Measurements from ENCODE around the gene MITF. TPM values are rescaled to one million over a fixed set of nuclear protein-coding genes. Genes with fewer than 3 reads are reported as not detected.
"Not testable (repeated sequence)": the region's sequence is repeated elsewhere in the genome, so short reads cannot be mapped to it uniquely, and the experiment has no call there.

Gene MITF
- total RNA-seq, 1 donor from 2014 or later = 6.0 TPM

DNA sequence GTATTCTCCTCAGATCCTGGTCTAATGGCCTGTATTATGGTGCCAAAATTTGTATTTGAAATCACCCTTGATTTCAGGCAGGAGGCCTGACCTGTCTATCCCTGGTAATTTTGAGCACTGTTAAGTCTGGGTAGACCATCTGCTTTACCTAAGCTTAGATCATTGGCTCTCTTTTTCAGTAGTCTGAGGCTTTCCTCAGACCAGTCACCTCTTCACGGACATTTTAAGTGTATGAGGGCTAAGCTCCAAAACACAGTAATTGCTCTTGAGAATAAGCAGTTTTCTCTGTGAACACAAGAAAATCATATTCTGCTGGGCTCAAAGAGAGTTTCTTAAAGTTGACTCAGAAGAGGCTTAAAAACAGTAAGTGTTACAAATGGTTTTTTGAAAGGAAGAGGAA is 168.3 kb downstream of the MITF start:
- no peak for FAIRE-seq
- H3K9me3 Mint-ChIP-seq (ENCODE audit: unreplicated experiment) = peaks cover 6% of the 10 kb centered on the region

DNA sequence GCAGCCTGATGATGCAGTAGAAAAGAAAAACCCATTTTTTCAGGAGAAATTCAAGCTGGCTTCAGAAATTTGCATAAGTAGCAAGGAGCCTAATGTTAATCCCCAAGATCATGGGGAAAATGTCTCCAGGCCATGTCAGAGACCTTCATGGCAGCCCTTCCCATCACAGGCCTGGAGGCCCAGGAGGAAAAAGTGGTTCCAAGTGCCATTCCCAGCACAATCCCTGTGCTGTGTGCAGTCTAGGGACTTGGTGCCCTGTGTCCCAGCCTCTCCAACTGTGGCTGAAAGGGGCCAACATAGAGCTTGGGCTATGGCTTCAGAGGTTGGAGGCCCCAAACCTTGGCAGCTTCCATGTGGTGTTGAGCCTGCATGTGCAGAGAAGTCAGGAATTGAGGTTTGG is 170.6 kb downstream of the MITF start:
- not testable (repeated sequence) for H3K4me3 ChIP-seq (ENCODE audit: insufficient read depth, low read depth, low read length); H3K36me3 ChIP-seq (ENCODE audit: insufficient read depth, low read length); H3K9me3 Mint-ChIP-seq (ENCODE audit: unreplicated experiment); H3K4me1 ChIP-seq (ENCODE audit: insufficient read depth, low read length); H3K9me3 ChIP-seq (ENCODE audit: insufficient read depth, low read depth, low read length); H3K27ac Mint-ChIP-seq (ENCODE audit: unreplicated experiment); DNase-seq (ENCODE audit: low read depth); H2AFZ ChIP-seq (ENCODE audit: low read depth, low read length); H3K4me2 ChIP-seq (ENCODE audit: low read length); H3K36me3 Mint-ChIP-seq (ENCODE audit: low read depth, unreplicated experiment); H4K20me1 ChIP-seq (ENCODE audit: insufficient read depth, low read length); H3K27me3 Mint-ChIP-seq (ENCODE audit: low read depth, unreplicated experiment); H3K27ac ChIP-seq (ENCODE audit: low read depth, low read length); FAIRE-seq; H3K79me2 ChIP-seq (ENCODE audit: insufficient read depth, low read length); H3K9ac ChIP-seq (ENCODE audit: low read length); H3K27me3 ChIP-seq (ENCODE audit: insufficient read depth, low read length); H3K4me1 Mint-ChIP-seq (ENCODE audit: low read depth, unreplicated experiment); H3K4me3 Mint-ChIP-seq (ENCODE audit: unreplicated experiment)

More for the DNA sequence above, 168.3 kb downstream of the MITF start:
- Mint-ChIP-seq H3K36me3 (ENCODE audit: low read depth, unreplicated experiment) (peaks cover 2% of the 10 kb centered on the region), H3K27me3 (ENCODE audit: low read depth, unreplicated experiment) (no peaks in the 10 kb centered on the region), H3K4me1 (ENCODE audit: low read depth, unreplicated experiment) (peaks cover 2% of the 10 kb centered on the region), H3K4me3 (ENCODE audit: unreplicated experiment) (no peak overlapping the region), H3K27ac (ENCODE audit: unreplicated experiment) (no peak overlapping the region)
- H3K4me2 ChIP-seq (ENCODE audit: low read length) = no peak overlapping the region
- no peak overlapping the region for H3K27ac ChIP-seq (ENCODE audit: low read depth, low read length)
- no peaks in the 10 kb centered on the region for H3K79me2 ChIP-seq (ENCODE audit: insufficient read depth, low read length)
- H4K20me1 ChIP-seq (ENCODE audit: insufficient read depth, low read length) = no peaks in the 10 kb centered on the region
- TF ChIP-seq, protein P1, sequence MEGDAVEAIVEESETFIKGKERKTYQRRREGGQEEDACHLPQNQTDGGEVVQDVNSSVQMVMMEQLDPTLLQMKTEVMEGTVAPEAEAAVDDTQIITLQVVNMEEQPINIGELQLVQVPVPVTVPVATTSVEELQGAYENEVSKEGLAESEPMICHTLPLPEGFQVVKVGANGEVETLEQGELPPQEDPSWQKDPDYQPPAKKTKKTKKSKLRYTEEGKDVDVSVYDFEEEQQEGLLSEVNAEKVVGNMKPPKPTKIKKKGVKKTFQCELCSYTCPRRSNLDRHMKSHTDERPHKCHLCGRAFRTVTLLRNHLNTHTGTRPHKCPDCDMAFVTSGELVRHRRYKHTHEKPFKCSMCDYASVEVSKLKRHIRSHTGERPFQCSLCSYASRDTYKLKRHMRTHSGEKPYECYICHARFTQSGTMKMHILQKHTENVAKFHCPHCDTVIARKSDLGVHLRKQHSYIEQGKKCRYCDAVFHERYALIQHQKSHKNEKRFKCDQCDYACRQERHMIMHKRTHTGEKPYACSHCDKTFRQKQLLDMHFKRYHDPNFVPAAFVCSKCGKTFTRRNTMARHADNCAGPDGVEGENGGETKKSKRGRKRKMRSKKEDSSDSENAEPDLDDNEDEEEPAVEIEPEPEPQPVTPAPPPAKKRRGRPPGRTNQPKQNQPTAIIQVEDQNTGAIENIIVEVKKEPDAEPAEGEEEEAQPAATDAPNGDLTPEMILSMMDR (IDR thresholded peaks at IDR 0.05; ENCODE audit: insufficient read depth, low read depth, low read length) = no peak
- no peak for TF ChIP-seq EZH2 (IDR thresholded peaks at IDR 0.05; ENCODE audit: insufficient read depth, low read length)
- no peaks in the 10 kb centered on the region for H3K27me3 ChIP-seq (ENCODE audit: insufficient read depth, low read length)
- H3K9ac ChIP-seq (ENCODE audit: low read length) = no peak overlapping the region
- no peak for DNase-seq (ENCODE audit: low read depth)
- no peaks in the 10 kb centered on the region for H3K36me3 ChIP-seq (ENCODE audit: insufficient read depth, low read length)
- H2AFZ ChIP-seq (ENCODE audit: low read depth, low read length) = no peak overlapping the region
- no peak overlapping the region for H3K4me3 ChIP-seq (ENCODE audit: insufficient read depth, low read depth, low read length)
- no peaks in the 10 kb centered on the region for H3K4me1 ChIP-seq (ENCODE audit: insufficient read depth, low read length)
- no peaks in the 10 kb centered on the region for H3K9me3 ChIP-seq (ENCODE audit: insufficient read depth, low read depth, low read length)

DNA sequence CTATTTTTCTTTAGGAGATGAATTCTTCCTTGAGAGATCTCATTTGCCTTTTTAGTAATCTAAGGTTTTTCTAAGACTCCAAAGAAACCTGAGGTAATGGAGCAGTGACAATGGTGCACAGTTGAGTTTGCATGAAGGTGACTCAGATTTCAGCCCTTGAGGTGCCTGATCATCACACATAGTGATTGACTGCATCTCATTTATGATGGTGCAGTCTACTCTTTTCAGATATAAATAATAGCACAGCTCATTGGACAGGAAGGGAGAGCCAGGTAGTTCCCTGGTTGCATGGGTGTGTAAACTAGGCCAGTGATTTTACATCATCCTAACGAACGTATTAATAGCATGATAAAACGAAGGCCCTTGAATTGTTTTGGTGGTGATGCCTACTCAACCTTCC is 174.2 kb downstream of the MITF start:
- Mint-ChIP-seq H3K36me3 (ENCODE audit: low read depth, unreplicated experiment) (no peaks in the 10 kb centered on the region), H3K9me3 (ENCODE audit: unreplicated experiment) (peaks cover 6% of the 10 kb centered on the region), H3K27ac (ENCODE audit: unreplicated experiment) (no peak overlapping the region), H3K4me3 (ENCODE audit: unreplicated experiment) (no peak overlapping the region), H3K27me3 (ENCODE audit: low read depth, unreplicated experiment) (no peaks in the 10 kb centered on the region), H3K4me1 (ENCODE audit: low read depth, unreplicated experiment) (peaks cover 1% of the 10 kb centered on the region)
- Histone ChIP-seq H3K4me2 (ENCODE audit: low read length) (no peak overlapping the region), H3K4me3 (ENCODE audit: insufficient read depth, low read depth, low read length) (no peak overlapping the region), H3K36me3 (ENCODE audit: insufficient read depth, low read length) (no peaks in the 10 kb centered on the region), H3K9ac (ENCODE audit: low read length) (no peak overlapping the region), H3K27ac (ENCODE audit: low read depth, low read length) (no peak overlapping the region), H2AFZ (ENCODE audit: low read depth, low read length) (no peak overlapping the region), H3K79me2 (ENCODE audit: insufficient read depth, low read length) (no peaks in the 10 kb centered on the region), H4K20me1 (ENCODE audit: insufficient read depth, low read length) (no peaks in the 10 kb centered on the region), H3K4me1 (ENCODE audit: insufficient read depth, low read length) (no peaks in the 10 kb centered on the region), H3K27me3 (ENCODE audit: insufficient read depth, low read length) (no peaks in the 10 kb centered on the region), H3K9me3 (ENCODE audit: insufficient read depth, low read depth, low read length) (peaks cover 2% of the 10 kb centered on the region)
- TF ChIP-seq, protein P1 (IDR thresholded peaks at IDR 0.05; ENCODE audit: insufficient read depth, low read depth, low read length) = no peak
- no peak for TF ChIP-seq EZH2 (IDR thresholded peaks at IDR 0.05; ENCODE audit: insufficient read depth, low read length)
- FAIRE-seq (no peak), DNase-seq (ENCODE audit: low read depth) (no peak)
